KOPT-K1 (cell line): Measurements from ENCODE around the gene IQCH.
A peak's percentile ranks its signal among the peaks of the same experiment; 100 is the strongest.

Experiments
- H3K27ac ChIP-seq: fragments of 200-600 bp; sonication (generic); 2 replicates; pipeline ENCODE4 v1.5.1; 2016; ENCODE audit warnings: antibody characterized with exemption, mild to moderate bottlenecking, low read depth, low read length; ENCODE audit not compliant: poor library complexity, severe bottlenecking
- H3K36me3 ChIP-seq: fragments of 200-600 bp; sonication (generic); 2 replicates; pipeline ENCODE4 v1.5.1; 2017; ENCODE audit warnings: antibody characterized with exemption, mild to moderate bottlenecking, low read length, moderate library complexity; ENCODE audit not compliant: insufficient read depth
- H3K9me3 ChIP-seq: fragments of 200-600 bp; sonication (generic); 2 replicates; pipeline ENCODE4 v1.5.1; 2017; ENCODE audit warnings: antibody characterized with exemption, low read length, mild to moderate bottlenecking; ENCODE audit not compliant: insufficient read depth, poor library complexity, severe bottlenecking

The IQCH gene

GRCh38 chr15:67508407-67508806 is 253.8 kb downstream of the IQCH start:
- Histone ChIP-seq H3K9me3 (no peaks in the 10 kb centered on the region), H3K36me3 (peaks cover 14% of the 10 kb centered on the region), H3K27ac (no peak overlapping the region)

- Histone ChIP-seq H3K27ac (no peak overlapping the region), H3K9me3 (no peaks in the 10 kb centered on the region), H3K36me3 (peaks cover 29% of the 10 kb centered on the region)
These were observed 255.3 kb downstream of the IQCH start for GRCh38 chr15:67509918-67510317.

GRCh38 chr15:67510597-67511190 is 256.1 kb downstream of the IQCH start:
- Histone ChIP-seq H3K9me3 (no peaks in the 10 kb centered on the region), H3K36me3 (peaks cover 33% of the 10 kb centered on the region), H3K27ac (no peak overlapping the region)

GRCh38 chr15:67511606-67512005 is 257.0 kb downstream of the IQCH start:
- Histone ChIP-seq H3K36me3 (peaks cover 33% of the 10 kb centered on the region), H3K27ac (no peak overlapping the region), H3K9me3 (no peaks in the 10 kb centered on the region)

GRCh38 chr15:67512140-67512539 is 257.6 kb downstream of the IQCH start:
- peaks cover 33% of the 10 kb centered on the region for H3K36me3 ChIP-seq
- H3K27ac ChIP-seq: no peak overlapping the region
- H3K9me3 ChIP-seq: no peaks in the 10 kb centered on the region

GRCh38 chr15:67512933-67513714 is 258.5 kb downstream of the IQCH start:
- Histone ChIP-seq H3K36me3 (peaks cover 33% of the 10 kb centered on the region), H3K9me3 (no peaks in the 10 kb centered on the region), H3K27ac (no peak overlapping the region)

GRCh38 chr15:67515090-67515489 is 260.5 kb downstream of the IQCH start:
- Histone ChIP-seq H3K27ac (no peak overlapping the region), H3K36me3 (peaks cover 33% of the 10 kb centered on the region), H3K9me3 (no peaks in the 10 kb centered on the region)

GRCh38 chr15:67515557-67515956 is 261.0 kb downstream of the IQCH start:
- H3K9me3 ChIP-seq: no peaks in the 10 kb centered on the region
- H3K36me3 ChIP-seq: peaks cover 33% of the 10 kb centered on the region
- no peak overlapping the region for H3K27ac ChIP-seq

GRCh38 chr15:67520321-67521028 is 265.9 kb downstream of the IQCH start:
- H3K27ac ChIP-seq: peak overlapping the region; percentile 89
- H3K9me3 ChIP-seq: no peaks in the 10 kb centered on the region
- peaks cover 2% of the 10 kb centered on the region; the same call in 1 of the 2 replicates for H3K36me3 ChIP-seq

GRCh38 chr15:67521029-67521782 is 266.6 kb downstream of the IQCH start, which contains the start of gene C15orf61:
Gene C15orf61 (plus strand): TSS chr15:67521131. CDS start chr15:67521249, 118 bp downstream.
- Histone ChIP-seq H3K36me3 (peaks cover 6% of the 10 kb centered on the region; the same call in 1 of the 2 replicates), H3K9me3 (no peaks in the 10 kb centered on the region), H3K27ac (peak within 1 kb of the TSS; percentile 89)

- Histone ChIP-seq H3K27ac (peak overlapping the region; percentile 89), H3K36me3 (peaks cover 8% of the 10 kb centered on the region), H3K9me3 (no peaks in the 10 kb centered on the region)
These were observed 267.4 kb downstream of the IQCH start for GRCh38 chr15:67521783-67522568.

- H3K36me3 ChIP-seq: peaks cover 22% of the 10 kb centered on the region
- no peak overlapping the region for H3K27ac ChIP-seq
- H3K9me3 ChIP-seq: no peaks in the 10 kb centered on the region
These were observed 268.7 kb downstream of the IQCH start for GRCh38 chr15:67523330-67523729.

GRCh38 chr15:67524235-67524634 is 269.6 kb downstream of the IQCH start:
- Histone ChIP-seq H3K27ac (no peak overlapping the region), H3K36me3 (peaks cover 26% of the 10 kb centered on the region), H3K9me3 (no peaks in the 10 kb centered on the region)

GRCh38 chr15:67528513-67528912 is 273.9 kb downstream of the IQCH start:
- H3K27ac ChIP-seq: no peak overlapping the region
- H3K9me3 ChIP-seq: no peaks in the 10 kb centered on the region
- H3K36me3 ChIP-seq: peaks cover 33% of the 10 kb centered on the region
